Mesenchymal stem cell (in vitro differentiated cells and primary cell): Measurements from ENCODE around the gene MUC5AC.

Experiments
- DNase-seq: peaks from one replicate; pipeline ENCODE4 v3.0.0-alpha.2; 2013
- H2AFZ ChIP-seq: one replicate; pipeline ENCODE4 v1.6.1; 2013; ENCODE audit warnings: low read depth, mild to moderate bottlenecking, control low read depth, inconsistent platforms, low read length, moderate library complexity
- H2AK5ac ChIP-seq: 2 replicates; pipeline ENCODE4 v1.6.1; 2013; ENCODE audit warnings: low read length, moderate library complexity, mild to moderate bottlenecking, inconsistent platforms; ENCODE audit not compliant: severe bottlenecking
- H2BK120ac ChIP-seq: one replicate; pipeline ENCODE4 v1.6.1; 2013; ENCODE audit warnings: low read depth, mild to moderate bottlenecking, inconsistent platforms, low read length, moderate library complexity
- H2BK12ac ChIP-seq, 2 experiments: one replicate each; pipeline ENCODE4 v1.6.1; 2013; ENCODE audit warnings: inconsistent platforms in 2 of 2, low read length in 2 of 2, mild to moderate bottlenecking in 2 of 2, moderate library complexity in 2 of 2, control low read depth in 1 of 2
- H2BK15ac ChIP-seq: one replicate; pipeline ENCODE4 v1.6.1; 2013; ENCODE audit warnings: mild to moderate bottlenecking, low read depth, inconsistent platforms; ENCODE audit not compliant: poor library complexity, severe bottlenecking
- H2BK5ac ChIP-seq: 2 replicates; pipeline ENCODE4 v1.6.1; 2013; ENCODE audit warnings: low read depth, mild to moderate bottlenecking, low read length, control low read depth, inconsistent platforms; ENCODE audit not compliant: poor library complexity, severe bottlenecking
- H3K14ac ChIP-seq, 2 experiments: one replicate each; pipeline ENCODE4 v1.6.1; 2013; ENCODE audit warnings: inconsistent platforms in 2 of 2, low read length in 2 of 2, control low read depth in 1 of 2, mild to moderate bottlenecking in 1 of 2, moderate library complexity in 1 of 2
- H3K18ac ChIP-seq, 2 experiments: one replicate each; pipeline ENCODE4 v1.6.1; 2013; ENCODE audit warnings: inconsistent platforms in 2 of 2, low read length in 2 of 2, control low read depth in 1 of 2, low read depth in 1 of 2, mild to moderate bottlenecking in 1 of 2
- H3K23ac ChIP-seq, 2 experiments: one replicate each; pipeline ENCODE4 v1.6.1; 2013; ENCODE audit warnings: inconsistent platforms in 2 of 2, low read length in 2 of 2, mild to moderate bottlenecking in 2 of 2, moderate library complexity in 2 of 2, control low read depth in 1 of 2
- H3K27ac ChIP-seq: 2 replicates; pipeline ENCODE4 v1.5.1; 2013; ENCODE audit warnings: mild to moderate bottlenecking, moderate library complexity, low read length, control low read depth, inconsistent platforms; ENCODE audit not compliant: poor library complexity, severe bottlenecking
- H3K27me3 ChIP-seq, 2 experiments: 2 replicates each; pipeline versions ENCODE4 v1.6.1 to v1.7.0; 2013; ENCODE audit warnings: low read length in 2 of 2, mild to moderate bottlenecking in 2 of 2, moderate library complexity in 2 of 2, control low read depth in 1 of 2, inconsistent platforms in 1 of 2; ENCODE audit not compliant: control insufficient read depth in 1 of 2, insufficient read depth in 1 of 2
- H3K36me3 ChIP-seq, 2 experiments: 2 replicates each; pipeline versions ENCODE4 v1.6.1 to v1.7.0; 2013; ENCODE audit warnings: low read length in 2 of 2, control low read depth in 1 of 2, inconsistent platforms in 1 of 2, low read depth in 1 of 2, mild to moderate bottlenecking in 1 of 2; ENCODE audit not compliant: insufficient read depth in 2 of 2, control insufficient read depth in 1 of 2
- H3K4ac ChIP-seq, 2 experiments: one replicate each; pipeline ENCODE4 v1.6.1; 2013; ENCODE audit warnings: inconsistent platforms in 2 of 2, low read length in 2 of 2, mild to moderate bottlenecking in 2 of 2, moderate library complexity in 2 of 2, control low read depth in 1 of 2, low read depth in 1 of 2
- H3K4me1 ChIP-seq: 2 replicates; pipeline ENCODE4 v1.6.1; 2013; ENCODE audit warnings: low read depth, low read length, control low read depth; ENCODE audit not compliant: control insufficient read depth, insufficient read depth
- H3K4me2 ChIP-seq: 2 replicates; pipeline ENCODE4 v1.6.1; 2013; ENCODE audit warnings: low read length, mild to moderate bottlenecking, inconsistent platforms; ENCODE audit not compliant: poor library complexity, severe bottlenecking
- H3K4me3 ChIP-seq, 2 experiments: 2 replicates each; pipeline versions ENCODE4 v1.5.1 to v1.7.0; 2013; ENCODE audit warnings: low read length in 2 of 2, mild to moderate bottlenecking in 2 of 2, control low read depth in 1 of 2, low read depth in 1 of 2; ENCODE audit not compliant: insufficient read depth in 1 of 2
- H3K79me1 ChIP-seq: replicated peaks from 2 replicates; pipeline ENCODE4 v1.6.1; 2013; ENCODE audit warnings: mild to moderate bottlenecking, control low read depth, low read length, inconsistent platforms; ENCODE audit not compliant: poor library complexity, severe bottlenecking
- H3K9ac ChIP-seq: 2 replicates; pipeline ENCODE4 v1.7.0; 2013; ENCODE audit warnings: mild to moderate bottlenecking, low read length, moderate library complexity
- H3K9me3 ChIP-seq: 2 replicates; pipeline ENCODE4 v1.7.0; 2013; ENCODE audit warnings: mild to moderate bottlenecking, low read length; ENCODE audit not compliant: control insufficient read depth
- H4K8ac ChIP-seq: one replicate; pipeline ENCODE4 v1.6.1; 2013; ENCODE audit warnings: inconsistent platforms, mild to moderate bottlenecking, low read length, moderate library complexity
- H4K91ac ChIP-seq: one replicate; pipeline ENCODE4 v1.6.1; 2013; ENCODE audit warnings: mild to moderate bottlenecking, low read length, inconsistent platforms
- whole genome bisulfite sequencing: methylation state at CpG from one replicate; pipeline ENCODE4 v1.1.7; 2013; ENCODE audit warnings: mixed read lengths; 5-methylcytosine and 5-hydroxymethylcytosine counted together

MUC5AC gene

DNA sequence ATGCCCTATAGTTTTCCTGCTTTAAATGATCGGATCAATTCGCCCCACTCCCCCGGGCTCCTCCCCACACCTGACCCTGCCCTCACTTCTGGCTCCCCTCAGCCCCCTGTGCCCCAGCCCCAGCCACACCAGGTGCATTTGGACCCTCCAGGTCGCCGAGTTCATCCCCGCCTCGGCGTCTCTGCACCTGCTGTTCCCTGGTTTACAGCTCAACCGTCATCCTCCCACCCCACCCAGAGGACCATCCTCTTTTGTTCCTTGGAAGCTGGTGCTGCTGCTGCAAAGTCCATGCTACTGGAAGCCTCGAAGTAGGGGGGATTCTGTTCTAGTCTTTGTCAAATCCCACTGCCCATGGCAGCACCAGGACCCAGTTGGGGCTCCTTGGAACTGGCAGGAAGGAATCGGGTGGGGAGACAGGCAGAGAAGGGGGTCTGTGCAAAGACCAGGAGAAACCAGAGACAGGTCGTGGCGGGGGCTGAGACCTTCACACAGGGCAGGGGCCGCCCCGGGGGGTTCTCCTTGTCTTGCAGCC is 60.6 kb downstream of the MUC5AC start:
- Histone ChIP-seq H3K4me3 (no peak overlapping the region), H2BK12ac (no peak overlapping the region), H3K36me3 (no peaks in the 10 kb centered on the region), H3K23ac (no peak overlapping the region), H3K9ac (no peak overlapping the region), H3K4ac (no peak overlapping the region), H3K9me3 (peaks cover 22% of the 10 kb centered on the region), H3K27ac (no peak overlapping the region), H2AFZ (no peak overlapping the region), H3K79me1 (no peaks in the 10 kb centered on the region), H4K8ac (no peak overlapping the region), H4K91ac (no peak overlapping the region), H3K18ac (no peak overlapping the region), H3K4me1 (no peaks in the 10 kb centered on the region), H3K14ac (no peak overlapping the region), H3K4me2 (no peak overlapping the region), H3K27me3 (peaks cover 10 to 40% of the 10 kb centered on the region in 2 experiments), H2BK15ac (no peak overlapping the region), H2BK5ac (no peak overlapping the region), H2BK120ac (no peak overlapping the region), H2AK5ac (no peak overlapping the region)
- WGBS: 79% methylated on average over 14 of the region's 15 CpGs
- DNase-seq: no peak

DNA sequence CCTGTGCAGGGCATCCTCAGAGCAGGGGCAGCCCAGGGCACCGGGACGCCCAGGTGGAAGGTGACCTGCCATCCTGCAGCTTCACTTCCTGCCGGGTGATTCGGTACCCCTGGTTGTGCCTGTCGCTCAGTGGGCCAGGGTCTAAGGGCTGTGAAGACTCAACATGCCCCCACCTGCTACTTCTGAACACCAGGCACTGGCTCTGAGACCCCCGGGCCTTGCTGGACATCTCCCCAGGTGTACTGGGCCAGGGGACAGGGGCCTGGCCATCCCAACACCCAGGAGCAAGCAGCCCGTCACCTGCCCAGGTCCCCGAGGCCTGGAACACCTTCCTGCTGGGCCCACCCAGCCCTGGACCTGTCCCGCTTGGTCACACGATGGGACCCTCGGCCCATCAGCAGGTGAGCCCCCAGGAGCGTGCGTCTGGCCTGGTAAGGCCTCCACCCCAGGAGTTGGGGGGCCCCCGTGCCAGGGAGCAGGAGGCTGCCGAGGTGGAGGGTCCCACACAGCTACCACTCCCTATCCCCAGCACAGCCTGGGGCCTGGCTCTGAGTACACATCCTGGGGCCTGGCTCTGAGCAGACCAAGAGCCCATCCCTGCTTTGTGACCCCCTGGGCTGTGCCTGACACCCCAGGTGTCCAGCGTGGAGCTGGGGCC is 61.2 kb downstream of the MUC5AC start:
- no peak overlapping the region for H3K14ac ChIP-seq
- peaks cover 10 to 40% of the 10 kb centered on the region in 2 experiments for H3K27me3 ChIP-seq
- no peak overlapping the region for H3K4ac ChIP-seq
- H3K4me3 ChIP-seq: no peak overlapping the region
- H3K9me3 ChIP-seq: peaks cover 17% of the 10 kb centered on the region
- no peak overlapping the region for H3K9ac ChIP-seq
- no peak overlapping the region for H4K8ac ChIP-seq
- WGBS: 82% methylated on average over 15 of the region's 16 CpGs
- no peak overlapping the region for H4K91ac ChIP-seq
- H2AFZ ChIP-seq: no peak overlapping the region
- H3K36me3 ChIP-seq: no peaks in the 10 kb centered on the region
- DNase-seq: no peak
- no peak overlapping the region for H3K27ac ChIP-seq
- no peaks in the 10 kb centered on the region for H3K4me1 ChIP-seq
- H2BK12ac ChIP-seq: no peak overlapping the region
- no peak overlapping the region for H3K18ac ChIP-seq
- H2BK5ac ChIP-seq: no peak overlapping the region
- H2BK15ac ChIP-seq: no peak overlapping the region
- no peak overlapping the region for H2AK5ac ChIP-seq
- no peak overlapping the region for H3K23ac ChIP-seq
- H3K4me2 ChIP-seq: no peak overlapping the region
- H3K79me1 ChIP-seq: no peaks in the 10 kb centered on the region
- no peak overlapping the region for H2BK120ac ChIP-seq

DNA sequence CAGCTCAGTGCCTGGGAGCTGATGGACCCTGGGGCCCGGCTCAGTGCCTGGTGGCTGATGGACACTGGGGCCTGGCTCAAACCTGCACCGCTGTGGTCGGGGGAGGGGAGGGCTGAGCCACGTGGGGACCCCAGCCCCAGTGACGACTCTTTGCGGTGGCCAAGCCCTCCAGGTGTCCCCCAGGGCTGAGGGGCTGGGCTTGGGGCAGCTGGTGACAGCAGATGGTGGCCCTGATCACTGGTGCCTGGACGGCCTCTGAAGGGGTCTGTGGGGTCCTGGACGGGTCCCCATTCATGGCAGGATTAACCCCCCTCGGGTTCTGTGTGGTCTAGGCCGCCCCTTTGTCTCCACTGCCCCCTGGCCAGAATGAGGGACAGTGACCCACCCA is 61.7 kb downstream of the MUC5AC start:
- Histone ChIP-seq H3K4me2 (no peak overlapping the region), H3K4ac (no peak overlapping the region), H3K27ac (no peak overlapping the region), H2BK120ac (no peak overlapping the region), H3K18ac (no peak overlapping the region), H2BK5ac (no peak overlapping the region), H4K8ac (no peak overlapping the region), H3K4me3 (no peak overlapping the region), H3K4me1 (no peaks in the 10 kb centered on the region), H3K9me3 (peaks cover 12% of the 10 kb centered on the region), H2AFZ (no peak overlapping the region), H3K79me1 (no peaks in the 10 kb centered on the region), H3K9ac (no peak overlapping the region), H2AK5ac (no peak overlapping the region), H3K14ac (no peak overlapping the region), H3K36me3 (no peaks in the 10 kb centered on the region), H2BK12ac (no peak overlapping the region), H4K91ac (no peak overlapping the region), H3K23ac (no peak overlapping the region), H3K27me3 (peaks cover 10 to 38% of the 10 kb centered on the region in 2 experiments), H2BK15ac (no peak overlapping the region)
- no peak for DNase-seq
- 73% methylated on average over 10 of the region's 10 CpGs for WGBS

DNA sequence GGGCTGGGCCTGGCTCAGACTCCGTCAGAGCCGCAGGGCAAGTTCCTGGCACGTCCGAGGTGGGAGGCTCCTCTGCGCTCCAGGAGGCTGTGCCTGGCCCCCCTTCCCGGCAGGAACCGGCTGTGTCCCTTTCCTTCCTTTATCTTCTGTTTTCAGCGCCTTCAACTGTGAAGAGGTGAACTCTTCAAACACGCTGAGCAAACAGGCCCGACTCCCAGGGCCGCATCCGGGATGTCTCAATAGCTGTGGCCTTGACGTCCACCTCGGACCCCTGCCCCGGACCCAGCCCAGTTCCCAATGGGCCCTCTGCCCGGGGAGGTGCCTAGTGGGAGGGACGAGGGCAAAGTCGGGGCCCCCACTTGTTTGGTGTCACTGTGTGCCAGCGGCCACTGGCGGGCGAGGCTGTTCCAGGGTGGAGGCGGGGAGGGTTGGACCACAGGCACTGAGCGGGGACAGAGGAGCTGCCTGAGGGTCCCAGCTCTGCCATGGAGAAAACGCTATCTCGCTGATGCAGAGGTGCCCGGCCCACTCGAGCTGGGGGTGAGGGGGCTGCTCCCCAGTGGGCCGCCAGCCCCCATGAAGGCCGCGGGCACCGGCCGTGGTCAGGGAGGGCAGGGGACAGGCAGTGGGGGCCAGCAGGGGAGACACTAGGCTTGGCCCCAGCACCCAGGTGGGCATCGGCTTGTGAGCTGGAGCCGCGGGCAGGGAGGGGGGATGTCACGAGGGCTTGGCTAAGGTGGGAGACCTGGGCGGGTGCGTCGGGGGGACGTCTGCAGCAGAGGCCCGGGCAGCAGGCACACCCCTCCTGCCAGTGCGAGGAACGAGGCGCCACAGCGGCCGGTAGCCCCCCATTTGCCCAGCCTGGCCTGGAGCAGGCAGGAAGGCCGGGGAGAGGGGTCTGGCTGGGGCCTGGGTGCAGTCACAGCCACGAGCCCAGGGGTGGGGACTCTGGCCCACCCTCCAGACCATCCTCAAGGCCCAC is 62.4 kb downstream of the MUC5AC start:
- no peak overlapping the region for H3K18ac ChIP-seq
- no peak for DNase-seq
- no peak overlapping the region for H2BK120ac ChIP-seq
- no peak overlapping the region for H2BK5ac ChIP-seq
- no peak overlapping the region for H3K4me2 ChIP-seq
- H3K27me3 ChIP-seq: peaks cover 10 to 36% of the 10 kb centered on the region in 2 experiments
- H3K14ac ChIP-seq: no peak overlapping the region
- 87% methylated on average over 45 of the region's 48 CpGs for WGBS
- no peak overlapping the region for H2BK15ac ChIP-seq
- no peak overlapping the region for H4K8ac ChIP-seq
- H3K9me3 ChIP-seq: peaks cover 5% of the 10 kb centered on the region
- no peak overlapping the region for H3K4ac ChIP-seq
- H2AK5ac ChIP-seq: no peak overlapping the region
- H2AFZ ChIP-seq: no peak overlapping the region
- no peak overlapping the region for H3K9ac ChIP-seq
- H3K4me3 ChIP-seq: no peak overlapping the region
- no peak overlapping the region for H4K91ac ChIP-seq
- no peaks in the 10 kb centered on the region for H3K79me1 ChIP-seq
- H3K36me3 ChIP-seq: no peaks in the 10 kb centered on the region
- no peaks in the 10 kb centered on the region for H3K4me1 ChIP-seq
- H3K23ac ChIP-seq: no peak overlapping the region
- no peak overlapping the region for H2BK12ac ChIP-seq
- no peak overlapping the region for H3K27ac ChIP-seq
